HEK293 (cell line): ENCODE data around the gene FIBP.
A peak's percentile ranks its signal among the peaks of the same experiment; 100 is the strongest.

ENCODE experiments used
- GLI4 ChIP-seq: fragments of 450-650 bp; formaldehyde crosslinking; IDR thresholded peaks from 2 replicates; pipeline ENCODE4 v1.5.1; 2016; ENCODE audit warnings: missing biosample characterization, missing genetic modification characterization
- GLIS1 ChIP-seq: fragments of 450-650 bp; formaldehyde crosslinking; IDR thresholded peaks from 2 replicates; pipeline ENCODE4 v1.5.1; 2016; ENCODE audit warnings: missing biosample characterization, missing genetic modification characterization
- KLF7 ChIP-seq: fragments of 450-650 bp; formaldehyde crosslinking; IDR thresholded peaks from 2 replicates; pipeline ENCODE4 v1.5.1; 2016; ENCODE audit warnings: missing biosample characterization, missing genetic modification characterization, borderline replicate concordance
- MYNN ChIP-seq: fragments of 450-650 bp; formaldehyde crosslinking; IDR thresholded peaks from 2 replicates; pipeline ENCODE4 v1.5.1; 2016; ENCODE audit warnings: missing biosample characterization, missing genetic modification characterization, borderline replicate concordance
- PRDM10 ChIP-seq: fragments of 450-650 bp; formaldehyde crosslinking; IDR thresholded peaks from 2 replicates; pipeline ENCODE4 v1.5.1; 2016; ENCODE audit warnings: missing biosample characterization, missing genetic modification characterization
- SCRT1 ChIP-seq: fragments of 450-650 bp; formaldehyde crosslinking; IDR thresholded peaks from 2 replicates; pipeline ENCODE4 v1.5.1; 2016; ENCODE audit warnings: missing biosample characterization, missing genetic modification characterization, borderline replicate concordance
- SETDB1 ChIP-seq: IDR thresholded peaks from one replicate; pipeline ENCODE4 v1.6.1; 2017; ENCODE audit warnings: mild to moderate bottlenecking, low read length, moderate library complexity, mixed read lengths; ENCODE audit not compliant: insufficient read length
- TCF7L2 ChIP-seq: IDR thresholded peaks from 2 replicates; pipeline ENCODE4 v1.6.1; 2011; ENCODE audit warnings: low read depth, mild to moderate bottlenecking, inconsistent platforms, low read length, moderate library complexity, borderline replicate concordance
- ZBTB20 ChIP-seq: fragments of 450-650 bp; formaldehyde crosslinking; IDR thresholded peaks from 2 replicates; pipeline ENCODE4 v1.5.1; 2016; ENCODE audit warnings: missing biosample characterization, missing genetic modification characterization
- ZBTB6 ChIP-seq: fragments of 450-650 bp; formaldehyde crosslinking; IDR thresholded peaks from 2 replicates; pipeline ENCODE4 v1.5.1; 2017; ENCODE audit warnings: missing biosample characterization, missing genetic modification characterization
- ZEB2 ChIP-seq: fragments of 450-650 bp; formaldehyde crosslinking; IDR thresholded peaks from 2 replicates; pipeline ENCODE4 v1.5.1; 2016; ENCODE audit warnings: missing biosample characterization, missing genetic modification characterization
- ZFP41 ChIP-seq: fragments of 450-650 bp; formaldehyde crosslinking; IDR thresholded peaks from 2 replicates; pipeline ENCODE4 v1.5.1; 2016; ENCODE audit warnings: missing biosample characterization, missing genetic modification characterization, borderline replicate concordance
- ZFP69B ChIP-seq: fragments of 450-650 bp; formaldehyde crosslinking; IDR thresholded peaks from 2 replicates; pipeline ENCODE4 v1.5.1; 2016; ENCODE audit warnings: missing biosample characterization, missing genetic modification characterization
- ZNF10 ChIP-seq: fragments of 450-650 bp; formaldehyde crosslinking; IDR thresholded peaks from 2 replicates; pipeline ENCODE4 v1.5.1; 2017; ENCODE audit warnings: missing biosample characterization, missing genetic modification characterization
- ZNF175 ChIP-seq: fragments of 450-650 bp; formaldehyde crosslinking; IDR thresholded peaks from 2 replicates; pipeline ENCODE4 v1.5.1; 2016; ENCODE audit warnings: missing biosample characterization, missing genetic modification characterization
- ZNF19 ChIP-seq: fragments of 450-650 bp; formaldehyde crosslinking; IDR thresholded peaks from 2 replicates; pipeline ENCODE4; 2016; ENCODE audit warnings: missing biosample characterization, missing genetic modification characterization, low read depth
- ZNF274 ChIP-seq, 2 experiments: fragments of 200-500 bp in 1 of 2; fragments of 450-650 bp in 1 of 2; sonication (Bioruptor generic) in 1 of 2; formaldehyde crosslinking in 1 of 2; IDR thresholded peaks; 2 replicates each; pipeline versions ENCODE4 v1.5.1 to v1.6.1; 2014 to 2016; ENCODE audit warnings: borderline replicate concordance in 1 of 2, inconsistent platforms in 1 of 2, low read length in 1 of 2, missing biosample characterization in 1 of 2, missing genetic modification characterization in 1 of 2
- ZNF341 ChIP-seq: fragments of 450-650 bp; formaldehyde crosslinking; IDR thresholded peaks from 2 replicates; pipeline ENCODE4; 2016; ENCODE audit warnings: low read depth, missing biosample characterization, missing genetic modification characterization
- ZNF404 ChIP-seq: fragments of 450-650 bp; formaldehyde crosslinking; IDR thresholded peaks from 2 replicates; pipeline ENCODE4 v1.5.1; 2017; ENCODE audit warnings: missing biosample characterization, missing genetic modification characterization
- ZNF449 ChIP-seq: fragments of 450-650 bp; formaldehyde crosslinking; IDR thresholded peaks from 2 replicates; pipeline ENCODE4 v1.5.1; 2017; ENCODE audit warnings: missing biosample characterization, mild to moderate bottlenecking, missing genetic modification characterization, moderate library complexity
- ZNF473 ChIP-seq: fragments of 450-650 bp; formaldehyde crosslinking; IDR thresholded peaks from 2 replicates; pipeline ENCODE4 v1.5.1; 2017; ENCODE audit warnings: missing biosample characterization, missing genetic modification characterization
- ZNF488 ChIP-seq: fragments of 450-650 bp; formaldehyde crosslinking; IDR thresholded peaks from 2 replicates; pipeline ENCODE4 v1.5.1; 2016; ENCODE audit warnings: missing biosample characterization, missing genetic modification characterization
- ZNF544 ChIP-seq: fragments of 450-650 bp; formaldehyde crosslinking; IDR thresholded peaks from 2 replicates; pipeline ENCODE4 v1.5.0; 2017; ENCODE audit warnings: missing biosample characterization, missing genetic modification characterization
- ZNF555 ChIP-seq: fragments of 450-650 bp; formaldehyde crosslinking; conservative IDR thresholded peaks from 2 replicates; pipeline ENCODE4 v1.5.1; 2017; ENCODE audit warnings: missing biosample characterization, mild to moderate bottlenecking, missing genetic modification characterization, inconsistent platforms
- ZNF558 ChIP-seq: fragments of 450-650 bp; formaldehyde crosslinking; IDR thresholded peaks from 2 replicates; pipeline ENCODE4 v1.5.1; 2016; ENCODE audit warnings: missing biosample characterization, missing genetic modification characterization
- ZNF585B ChIP-seq: fragments of 450-650 bp; formaldehyde crosslinking; IDR thresholded peaks from 2 replicates; pipeline ENCODE4 v1.5.1; 2016; ENCODE audit warnings: missing biosample characterization, missing genetic modification characterization
- ZNF629 ChIP-seq: fragments of 450-650 bp; formaldehyde crosslinking; IDR thresholded peaks from 2 replicates; pipeline ENCODE4 v1.5.1; 2017; ENCODE audit warnings: missing biosample characterization, missing genetic modification characterization
- ZNF639 ChIP-seq: fragments of 450-650 bp; formaldehyde crosslinking; IDR thresholded peaks from 2 replicates; pipeline ENCODE4 v1.5.1; 2016; ENCODE audit warnings: missing biosample characterization, missing genetic modification characterization
- ZNF660 ChIP-seq: fragments of 450-650 bp; IDR thresholded peaks from 2 replicates; pipeline ENCODE4 v1.5.1; 2018; ENCODE audit warnings: missing biosample characterization, mild to moderate bottlenecking, missing genetic modification characterization
- ZNF707 ChIP-seq: fragments of 450-650 bp; formaldehyde crosslinking; IDR thresholded peaks from 2 replicates; pipeline ENCODE4 v1.5.1; 2016; ENCODE audit warnings: missing biosample characterization, missing genetic modification characterization
- ZNF777 ChIP-seq: fragments of 450-650 bp; formaldehyde crosslinking; IDR thresholded peaks from 2 replicates; pipeline ENCODE4 v1.5.1; 2017; ENCODE audit warnings: missing biosample characterization, missing genetic modification characterization, borderline replicate concordance
- ZSCAN16 ChIP-seq: fragments of 450-650 bp; formaldehyde crosslinking; IDR thresholded peaks from 2 replicates; pipeline ENCODE4 v1.5.1; 2016; ENCODE audit warnings: missing biosample characterization, missing genetic modification characterization

Gene FIBP

GRCh38 chr11:65857853-65858680 is 30.2 kb downstream of the FIBP start, which contains the start of gene CFL1 (continued):
- TF ChIP-seq ZNF639 (tag by site-specific recombination) (no peak), ZNF274 (IDR thresholded peaks at IDR 0.05; ENCODE audit: low read length) (no peak), ZNF274 (tag by site-specific recombination; IDR thresholded peaks at IDR 0.05; ENCODE audit: borderline replicate concordance) (no peak), ZBTB20 (tag by site-specific recombination) (peak; percentile 26), ZEB2 (tag by site-specific recombination) (peak; percentile 68), ZFP69B (tag by site-specific recombination) (no peak), ZNF341 (tag by site-specific recombination) (no peak; the same call in 1 of the 2 replicates), ZNF660 (peak; percentile 76; the same call in 1 of the 2 replicates), GLIS1 (0 out of 2 replicates have a peak, but pooled peaks have one; percentile 6), ZNF544 (tag by site-specific recombination) (no peak), SETDB1 (no peak), ZNF629 (no peak), ZNF175 (tag by site-specific recombination) (no peak), ZNF10 (tag by site-specific recombination) (peak; percentile 25; the same call in 1 of the 2 replicates), ZNF473 (no peak), GLI4 (tag by site-specific recombination) (no peak), ZNF555 (no peak), ZNF558 (tag by site-specific recombination) (no peak), SCRT1 (tag by site-specific recombination) (no peak), ZNF488 (tag by site-specific recombination) (no peak), ZFP41 (tag by site-specific recombination) (no peak), PRDM10 (tag by site-specific recombination) (peak; percentile 79), KLF7 (tag by site-specific recombination) (peak; percentile 91; the same call in 1 of the 2 replicates), ZSCAN16 (tag by site-specific recombination) (no peak), ZNF19 (tag by site-specific recombination) (no peak), ZBTB6 (tag by site-specific recombination) (peak; percentile 57; the same call in 1 of the 2 replicates), TCF7L2 (no peak), ZNF585B (tag by site-specific recombination) (no peak), ZNF777 (tag by site-specific recombination) (no peak), ZNF449 (tag by site-specific recombination) (peak; percentile 36; the same call in 1 of the 2 replicates), ZNF404 (tag by site-specific recombination) (no peak), ZNF707 (no peak), MYNN (tag by site-specific recombination) (no peak)
